Left lung (tissue), 10 donors: ENCODE measurements around the gene MED26. TPM values are rescaled to one million over a fixed set of nuclear protein-coding genes. Genes with fewer than 3 reads are reported as not detected.

Source experiments
- ATAC-seq: fragments of 200-7000 bp; cut with Tn5 transposase; one replicate; pipeline ENCODE4 v1.9.1; 2020; ENCODE audit warnings: moderate library complexity
- DNase-seq, 4 donors: peaks; one replicate each; pipeline ENCODE4 v3.0.0-alpha.2; 2013 to 2020
- H3K27ac ChIP-seq, 2 donors: fragments of 200-600 bp; sonication (generic) in 1 of 2; one replicate each; pipeline versions ENCODE4 v1.5.0 to v1.8.0; 2020 to 2021
- H3K27me3 ChIP-seq, 2 donors: fragments of 200-600 bp; sonication (generic) in 1 of 2; one replicate each; pipeline versions ENCODE4 v1.5.0 to v1.8.0; 2020 to 2021
- H3K36me3 ChIP-seq, 2 donors: fragments of 200-600 bp; sonication (generic) in 1 of 2; one replicate each; pipeline versions ENCODE4 v1.5.0 to v1.8.0; 2020 to 2021
- H3K4me1 ChIP-seq, 2 donors: fragments of 200-600 bp; one replicate each; pipeline ENCODE4 v1.8.0; 2021
- H3K4me3 ChIP-seq, 2 donors: fragments of 200-600 bp; sonication (generic) in 1 of 2; one replicate each; pipeline versions ENCODE4 v1.5.0 to v1.8.0; 2020 to 2021; ENCODE audit warnings: mild to moderate bottlenecking in 1 of 2
- H3K9me3 ChIP-seq, 2 donors: fragments of 200-600 bp; sonication (generic) in 1 of 2; one replicate each; pipeline versions ENCODE4 v1.5.0 to v1.8.0; 2020 to 2021
- CTCF ChIP-seq, 2 donors: fragments of 200-600 bp; sonication (generic) in 1 of 2; IDR thresholded peaks; one replicate each; pipeline versions ENCODE4 v1.5.0 to v1.8.0; 2021; ENCODE audit warnings: antibody characterized with exemption in 2 of 2
- intact Hi-C, 2 donors: fragments of 100-400 bp; cut with DNase I; formaldehyde crosslinking; loops; one replicate each; pipeline versions ENCODE4 v1.11.2 to v1.14.2; 2022
- polyA plus RNA-seq, 6 donors: library from polyadenylated mRNA; unstranded; fragments of 120-200 nt; gene quantifications; one replicate each; pipeline ENCODE4 v1.2.1, GENCODE V29; 2013; ENCODE audit not compliant: insufficient read length in 6 of 6
- total RNA-seq, 2 donors: library from RNA; stranded (reverse); fragmentation: NEBNext Ultra II Directional; extraction: Animal tissue kit (Norgen Biotek cat#: 25700); gene quantifications; one replicate each; pipeline ENCODE4 v1.2.1, GENCODE V29; 2021
- donor health status: DM: no; HTN: yes; CAD: no.
- donor health status: DM: no; HTN: no; CAD: no.

Gene MED26
- total and polyA plus RNA-seq, 8 donors = 7.0 to 10.3 (median 8.8) TPM

- intact Hi-C loops = no loop called here
- ATAC-seq = peak; percentile 51
- H3K27ac ChIP-seq = no peak overlapping the region
- H3K4me1 ChIP-seq = peaks cover 0 to 57% of the 10 kb centered on the region in 2 donors
- no peaks in the 10 kb centered on the region for H3K27me3 ChIP-seq
- H3K4me3 ChIP-seq = no peak overlapping the region
- H3K36me3 ChIP-seq = no peaks in the 10 kb centered on the region
- no peaks in the 10 kb centered on the region for H3K9me3 ChIP-seq
- TF ChIP-seq CTCF (IDR thresholded peaks at IDR 0.05) = no peak
- no peak for DNase-seq
These were observed 22.4 kb downstream of the MED26 start for GRCh38 chr19:16605553-16605994.

GRCh38 chr19:16605115-16605514 is 22.9 kb downstream of the MED26 start:
- DNase-seq (no peak), ATAC-seq (no peak)
- Histone ChIP-seq H3K36me3 (no peaks in the 10 kb centered on the region), H3K27me3 (no peaks in the 10 kb centered on the region), H3K4me1 (peaks cover 0 to 52% of the 10 kb centered on the region in 2 donors), H3K27ac (no peak overlapping the region), H3K4me3 (no peak overlapping the region), H3K9me3 (no peaks in the 10 kb centered on the region)
- no peak for TF ChIP-seq CTCF (IDR thresholded peaks at IDR 0.05)
- intact Hi-C loops = no loop called here

- DNase-seq (no peak), ATAC-seq (no peak)
- TF ChIP-seq CTCF (IDR thresholded peaks at IDR 0.05) = no peak
- Histone ChIP-seq H3K36me3 (no peaks in the 10 kb centered on the region), H3K27ac (no peak overlapping the region), H3K9me3 (no peaks in the 10 kb centered on the region), H3K4me1 (peaks cover 0 to 47% of the 10 kb centered on the region in 2 donors), H3K4me3 (no peak overlapping the region), H3K27me3 (no peaks in the 10 kb centered on the region)
- intact Hi-C loops = no loop called here
These were observed 23.4 kb downstream of the MED26 start for GRCh38 chr19:16604615-16605014.

GRCh38 chr19:16603090-16603489 is 24.9 kb downstream of the MED26 start:
- DNase-seq (no peak), ATAC-seq (no peak)
- Histone ChIP-seq H3K9me3 (no peaks in the 10 kb centered on the region), H3K4me3 (no peak overlapping the region), H3K27ac (no peak overlapping the region), H3K36me3 (no peaks in the 10 kb centered on the region), H3K27me3 (no peaks in the 10 kb centered on the region), H3K4me1 (peaks cover 0 to 32% of the 10 kb centered on the region in 2 donors)
- TF ChIP-seq CTCF (IDR thresholded peaks at IDR 0.05) = no peak
- intact Hi-C loops = no loop called here

- DNase-seq (no peak), ATAC-seq (no peak)
- no peak overlapping the region for H3K27ac ChIP-seq
- peaks cover 0 to 19% of the 10 kb centered on the region in 2 donors for H3K4me1 ChIP-seq
- no peaks in the 10 kb centered on the region for H3K9me3 ChIP-seq
- H3K4me3 ChIP-seq = no peak overlapping the region
- intact Hi-C loops = no loop called here
- no peaks in the 10 kb centered on the region for H3K27me3 ChIP-seq
- H3K36me3 ChIP-seq = no peaks in the 10 kb centered on the region
- no peak for TF ChIP-seq CTCF (IDR thresholded peaks at IDR 0.05)
These were observed 26.5 kb downstream of the MED26 start for GRCh38 chr19:16601378-16602052.
